Bronchial epithelial cell (primary cell): Measurements from ENCODE around the gene SLC15A2. TPM values are rescaled to one million over a fixed set of nuclear protein-coding genes. Genes with fewer than 3 reads are reported as not detected.
"Not testable (repeated sequence)": the region's sequence is repeated elsewhere in the genome, so short reads cannot be mapped to it uniquely, and the experiment has no call there.

ENCODE experiments used
- DNase-seq: peaks from one replicate; pipeline ENCODE4 v3.0.0-alpha.2; 2010; ENCODE audit warnings: low read depth
- FAIRE-seq: peaks from 2 replicates; lab custom pipeline; 2011; peaks lifted over from hg19 to GRCh38; lab: Jason Lieb, UNC
- H3K27me3 ChIP-seq: 2 replicates; pipeline ENCODE4 v1.5.1; 2011; ENCODE audit warnings: low read length; ENCODE audit not compliant: control insufficient read depth, insufficient read depth
- H3K36me3 ChIP-seq: 2 replicates; pipeline ENCODE4 v1.5.1; 2011; ENCODE audit warnings: low read length; ENCODE audit not compliant: control insufficient read depth, insufficient read depth
- H3K4me3 ChIP-seq: 2 replicates; pipeline ENCODE4 v1.5.1; 2011; ENCODE audit warnings: mild to moderate bottlenecking, low read depth, low read length, control low read depth
- CTCF ChIP-seq: IDR thresholded peaks from 2 replicates; pipeline ENCODE4 v1.5.1; 2011; ENCODE audit warnings: mild to moderate bottlenecking, moderate library complexity, low read length, control low read depth, inconsistent platforms; ENCODE audit not compliant: insufficient read depth, severe bottlenecking
- total RNA-seq: library from RNA; depleted of rRNA; stranded (reverse); fragments of >200 nt; gene quantifications from 2 replicates; pipeline ENCODE4 v1.2.1, GENCODE V29; 2014

The SLC15A2 gene
- total RNA-seq, 1 donor from 2014 or later: 2.6 TPM

- Histone ChIP-seq H3K36me3 (no peaks in the 10 kb centered on the region), H3K4me3 (no peak overlapping the region), H3K27me3 (no peaks in the 10 kb centered on the region)
- DNase-seq (no peak), FAIRE-seq (no peak)
- TF ChIP-seq CTCF: no peak
These were observed 32.2 kb downstream of the SLC15A2 start for GRCh38 chr3:121926380-121926779.

GRCh38 chr3:121938141-121938855, 44.1 kb downstream of the SLC15A2 start:
- not testable (repeated sequence) for H3K4me3 ChIP-seq, H3K36me3 ChIP-seq, H3K27me3 ChIP-seq, FAIRE-seq, DNase-seq

GRCh38 chr3:121941592-121941991, 47.4 kb downstream of the SLC15A2 start:
- H3K27me3 ChIP-seq: no peaks in the 10 kb centered on the region
- H3K36me3 ChIP-seq: no peaks in the 10 kb centered on the region
- TF ChIP-seq CTCF: no peak
- FAIRE-seq (no peak), DNase-seq (no peak)
- no peak overlapping the region for H3K4me3 ChIP-seq

DNA sequence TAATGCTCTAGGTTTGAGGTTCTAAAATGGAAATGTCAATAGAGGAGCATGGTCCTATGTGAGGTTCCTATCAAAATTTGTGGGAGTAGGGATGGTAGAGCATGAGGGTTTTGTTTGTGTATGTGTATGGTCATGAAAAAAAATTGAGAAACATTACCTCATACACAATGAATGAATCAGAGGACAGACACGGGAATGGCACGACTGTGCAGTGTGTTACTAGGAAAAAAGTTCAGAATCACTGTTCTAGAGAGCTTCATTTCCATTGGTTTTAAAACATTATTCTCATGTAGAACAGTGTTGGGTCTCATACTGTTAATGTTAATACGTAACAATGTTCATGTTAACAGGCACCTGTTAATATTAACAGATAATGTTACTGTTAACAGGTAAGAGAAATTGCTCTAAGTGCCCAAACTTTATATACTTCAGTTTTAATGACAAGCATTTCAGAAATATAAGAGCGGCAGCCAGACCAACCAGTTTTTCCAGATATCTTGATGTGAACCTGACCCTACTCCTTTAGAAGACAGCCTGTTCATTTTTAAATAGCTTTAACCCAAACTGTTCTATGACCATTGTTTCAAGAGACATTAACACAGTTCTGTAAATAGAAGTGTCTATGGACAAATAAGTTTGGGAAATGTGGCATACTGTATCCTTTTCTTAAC, 48.0 kb downstream of the SLC15A2 start:
- H3K4me3 ChIP-seq: no peak overlapping the region
- no peak for TF ChIP-seq CTCF
- peak; percentile 68 for FAIRE-seq
- no peaks in the 10 kb centered on the region for H3K27me3 ChIP-seq
- peak; percentile 89 for DNase-seq
- H3K36me3 ChIP-seq: no peaks in the 10 kb centered on the region

- Histone ChIP-seq H3K27me3 (no peaks in the 10 kb centered on the region), H3K36me3 (no peaks in the 10 kb centered on the region), H3K4me3 (no peak overlapping the region)
- no peak for FAIRE-seq
- DNase-seq: peak; percentile 67
- TF ChIP-seq CTCF: no peak
These were observed 49.2 kb downstream of the SLC15A2 start for GRCh38 chr3:121943431-121943830.

DNA sequence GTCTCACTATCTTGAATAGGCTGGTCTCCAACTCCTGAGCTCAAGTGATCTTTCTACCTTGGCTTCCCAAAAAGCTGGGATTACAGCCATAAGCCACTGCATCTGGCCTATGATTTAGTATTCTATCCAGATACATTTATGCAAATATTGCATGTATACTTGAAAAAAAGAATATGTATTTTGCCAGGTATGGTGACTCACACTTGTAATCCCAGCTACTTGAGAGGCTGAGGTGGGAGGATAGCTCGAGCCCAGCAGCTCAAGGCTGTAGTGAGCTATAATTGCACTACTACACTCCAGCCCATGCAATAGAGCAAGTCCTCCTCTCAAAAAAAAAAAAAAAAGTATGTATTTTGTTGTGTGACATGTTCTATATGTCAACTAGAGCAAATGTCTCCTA, 54.4 kb downstream of the SLC15A2 start:
- FAIRE-seq (no peak), DNase-seq (peak; percentile 51)
- no peaks in the 10 kb centered on the region for H3K36me3 ChIP-seq
- no peak overlapping the region for H3K4me3 ChIP-seq
- H3K27me3 ChIP-seq: no peaks in the 10 kb centered on the region
- TF ChIP-seq CTCF: no peak
